ENCODE measurements around the gene SWSAP1.

SWSAP1 gene

GRCh38 chr19:11416346-11417052 lies 42.0 kb downstream of the SWSAP1 start:
- no peak for DNase-seq

- DNase-seq: no peak
Measured at GRCh38 chr19:11418094-11418548, 43.7 kb downstream of the SWSAP1 start.

- no peak for DNase-seq
Measured at GRCh38 chr19:11418549-11419506, 44.4 kb downstream of the SWSAP1 start, which contains the start of gene RGL3. Gene RGL3 (minus strand): TSS chr19:11419314. CDS start chr19:11419278, 36 bp downstream.

GRCh38 chr19:11420429-11421370 lies 46.2 kb downstream of the SWSAP1 start:
- DNase-seq: no peak

GRCh38 chr19:11421371-11422098 lies 47.1 kb downstream of the SWSAP1 start:
- peak in 1 of 2 experiments; percentile 18 for DNase-seq

GRCh38 chr19:11422163-11423065 lies 47.9 kb downstream of the SWSAP1 start:
- DNase-seq: peak; percentile 26 to 30

GRCh38 chr19:11423164-11423790 lies 48.8 kb downstream of the SWSAP1 start:
- DNase-seq: no peak

GRCh38 chr19:11423791-11424181 lies 49.3 kb downstream of the SWSAP1 start:
- DNase-seq: no peak

All from activated CD4-positive, alpha-beta T cell treated with anti-CD3 and anti-CD28 coated beads, Interleukin-2, amount 50 U/mL, for 4 hours (primary cell).